Activated CD4-positive, alpha-beta T cell treated with anti-CD3 and anti-CD28 coated beads, Interleukin-2, amount 50 U/mL, for 4 hours (primary cell): ENCODE results near the gene B4GALT3.
"Not testable (repeated sequence)": the region's sequence is repeated elsewhere in the genome, so short reads cannot be mapped to it uniquely, and the experiment has no call there.

ENCODE experiments used
- DNase-seq, 2 experiments: peaks; one replicate each; pipeline ENCODE4 v3.0.0-alpha.2; 2020

The B4GALT3 gene

DNA sequence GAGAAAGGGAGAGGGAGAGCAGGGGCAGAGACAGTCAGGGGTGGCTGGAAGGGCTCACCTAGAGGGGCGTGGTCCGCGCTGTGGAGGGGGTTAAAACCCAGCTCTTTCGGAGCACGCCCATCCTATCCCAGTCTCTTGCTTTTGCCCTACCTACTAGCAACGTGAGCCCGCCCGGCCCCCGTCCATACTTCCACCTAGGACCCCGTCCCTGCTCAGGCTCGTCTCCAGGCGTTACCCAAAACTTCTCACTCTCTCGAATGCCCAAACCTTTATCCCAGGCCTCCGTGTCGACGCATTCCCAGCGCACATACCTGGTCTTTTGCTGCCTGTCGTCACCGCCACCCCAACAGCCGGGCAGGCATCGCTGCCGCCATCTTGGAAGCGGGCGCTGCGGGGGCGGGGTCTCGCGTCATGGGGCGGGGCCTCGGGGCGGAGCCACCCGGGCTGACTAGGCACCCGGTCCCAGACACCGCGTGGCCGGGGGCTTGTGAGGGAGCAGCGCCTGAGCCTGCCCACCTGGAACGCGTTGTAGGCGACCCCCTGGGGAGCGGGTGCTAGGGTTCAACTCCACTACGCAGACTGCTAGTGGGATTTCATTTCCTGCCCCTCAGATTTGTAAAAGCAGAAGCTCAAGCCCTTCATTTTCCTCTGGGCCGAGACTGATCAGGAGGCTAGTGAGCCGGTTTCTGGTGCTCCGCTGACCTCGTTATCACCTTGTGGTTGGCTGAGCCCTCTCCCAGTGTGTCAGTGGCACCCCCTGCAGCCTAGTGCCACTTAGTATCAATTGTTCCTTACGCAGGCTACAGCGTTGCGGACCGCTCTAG is at the start of gene B4GALT3:
TSS of gene B4GALT3 (minus strand) at position 396 of the 824 bp plus-strand sequence. CDS start 1,447 bp downstream, outside the sequence.
- DNase-seq, result peak; percentile 95 to 97

DNA sequence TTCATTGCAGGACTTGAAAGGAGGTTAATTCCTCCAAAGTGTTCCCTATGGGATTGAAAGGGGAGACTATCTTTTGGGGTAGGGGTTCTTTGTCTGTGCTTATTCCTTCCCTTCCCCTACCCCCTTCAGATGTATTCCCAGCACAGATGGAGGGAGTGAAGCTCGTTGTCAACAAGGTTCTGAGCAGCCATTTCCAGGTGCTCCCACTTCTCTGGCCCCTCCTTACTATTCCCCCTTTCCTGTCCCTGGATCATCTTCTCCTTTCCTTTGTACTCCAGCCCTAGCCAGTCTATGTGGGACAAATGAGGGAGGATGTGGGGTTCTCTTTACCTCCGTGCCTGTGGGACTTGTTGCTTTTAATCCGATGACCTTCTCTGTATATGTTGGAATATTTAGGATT is 49.5 kb upstream of the B4GALT3 start:
- DNase-seq, result no peak

GRCh38 chr1:161226320-161226711 is 49.0 kb upstream of the B4GALT3 start:
- no peak for DNase-seq

DNA sequence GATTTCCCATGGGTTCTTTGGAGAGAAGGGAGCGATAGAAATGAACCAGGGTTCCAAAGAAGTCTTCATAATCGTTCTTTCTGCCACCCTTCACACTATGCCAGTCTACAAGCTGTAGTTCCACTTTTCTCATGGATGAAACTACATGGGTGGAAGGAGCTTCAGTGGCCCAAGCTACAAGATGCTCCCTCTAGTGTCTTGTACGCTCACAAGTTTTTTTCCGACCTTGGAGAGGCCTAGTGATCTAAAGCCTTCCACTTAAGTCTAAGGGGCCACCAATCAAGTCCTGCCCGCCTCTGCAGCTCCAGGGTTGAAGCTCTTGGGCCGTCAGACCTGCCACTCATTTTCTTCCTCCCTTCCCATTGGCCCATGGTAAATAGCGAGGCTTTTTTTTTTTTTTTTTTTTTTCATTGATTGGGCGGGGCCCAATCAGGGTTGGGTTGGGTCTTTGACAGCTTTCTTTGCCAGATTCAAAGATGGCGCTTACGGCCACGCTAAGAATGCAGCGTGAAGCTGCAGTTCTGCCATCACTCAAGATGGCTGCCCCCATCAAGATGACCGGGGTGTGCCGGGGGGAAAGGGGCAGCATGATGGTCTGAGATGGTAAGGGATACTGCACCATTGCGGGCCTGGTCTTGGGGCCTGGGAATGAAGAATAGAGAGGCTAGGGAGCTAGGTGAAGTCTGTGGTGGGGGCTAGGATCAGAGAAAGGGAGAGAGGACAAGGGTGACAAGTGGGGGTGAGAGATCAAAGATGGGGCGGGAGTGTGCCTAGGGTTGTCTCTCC is 48.4 kb upstream of the B4GALT3 start, which contains the start of gene TOMM40L:
TSS of gene TOMM40L (plus strand) at position 527 of the 786 bp plus-strand sequence. CDS start 430 bp downstream, outside the sequence.
- peak; percentile 79 to 83 for DNase-seq

DNA sequence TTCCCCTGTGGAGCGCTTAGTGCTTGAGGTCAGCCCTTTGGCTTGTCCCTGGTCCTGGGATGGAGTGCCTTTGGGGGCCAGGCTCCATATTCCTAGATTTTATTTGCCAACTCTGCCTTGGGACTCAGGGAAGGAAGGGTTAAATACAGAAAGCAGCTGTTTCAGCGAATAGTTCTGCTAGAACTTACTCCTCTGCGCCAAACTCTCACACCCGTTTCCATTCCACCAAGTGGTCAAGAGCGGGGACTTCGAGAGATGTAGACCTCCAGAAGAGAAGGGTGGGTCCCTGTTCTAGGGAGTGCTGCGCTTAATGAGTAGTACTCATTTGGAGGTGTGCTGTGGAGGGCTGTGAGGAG is 47.8 kb upstream of the B4GALT3 start:
- DNase-seq, result no peak

DNA sequence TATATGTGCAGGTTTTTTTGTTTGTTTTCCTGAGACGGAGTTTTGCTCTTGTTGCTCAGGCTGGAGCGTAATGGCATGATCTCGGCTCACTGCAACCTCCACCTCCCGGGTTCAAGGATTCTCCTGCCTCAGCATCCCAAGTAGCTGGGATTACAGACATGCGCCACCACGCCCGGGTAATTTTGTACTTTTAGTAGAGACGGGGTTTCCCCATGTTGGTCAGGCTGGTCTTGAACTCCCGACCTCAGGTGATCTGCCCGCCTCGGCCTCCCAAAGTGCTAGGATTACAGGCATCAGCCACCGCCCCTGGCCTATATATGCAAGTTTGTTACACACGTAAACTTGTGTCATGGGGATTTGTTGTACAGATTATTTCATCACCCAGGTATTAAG is 47.4 kb upstream of the B4GALT3 start:
- not testable (repeated sequence) for DNase-seq

DNA sequence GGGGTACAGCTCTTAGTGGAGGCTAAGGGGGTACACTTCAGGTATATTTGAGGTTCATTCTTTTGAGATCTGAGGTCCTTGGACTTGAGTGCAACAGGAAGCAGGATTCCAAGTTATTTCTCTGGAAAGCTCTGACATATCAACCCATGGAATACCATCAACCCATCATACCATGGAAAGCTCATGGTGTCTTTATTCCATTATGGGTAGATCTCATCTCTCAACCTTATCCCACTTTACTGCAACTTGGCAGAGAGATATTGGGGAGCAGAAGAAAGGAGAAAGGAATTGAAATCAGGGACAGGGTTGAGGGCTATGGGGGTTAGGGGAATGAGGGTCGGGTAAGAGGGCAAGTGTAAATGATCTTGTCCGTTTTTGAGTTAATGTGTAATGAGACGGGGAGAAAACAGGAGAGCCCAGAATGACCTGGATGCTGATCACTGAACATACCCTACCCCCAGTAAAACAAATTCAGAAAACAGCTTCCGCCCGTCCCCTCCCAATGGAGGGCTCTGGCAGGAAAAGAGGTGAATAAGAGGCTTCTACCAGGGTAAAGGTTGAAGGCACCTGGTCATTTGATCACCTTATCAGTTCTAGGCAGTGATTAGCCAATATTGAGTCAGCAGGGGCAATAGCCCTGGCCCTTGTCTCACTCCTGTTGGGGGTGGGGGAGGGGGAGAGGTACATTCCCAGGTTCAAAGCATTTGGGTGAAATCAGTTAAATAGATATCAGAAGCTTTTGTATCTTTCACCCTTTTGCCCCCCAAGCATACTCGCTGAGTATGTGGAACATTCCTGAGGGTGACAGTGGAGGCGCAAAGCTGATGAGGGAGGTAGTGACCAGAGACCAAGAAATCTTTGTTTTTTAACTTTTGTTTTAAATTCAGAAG is 46.7 kb upstream of the B4GALT3 start:
- DNase-seq, result no peak

- no peak for DNase-seq
These were observed 45.1 kb upstream of the B4GALT3 start for GRCh38 chr1:161222175-161223019.

- no peak for DNase-seq
These were observed 42.7 kb upstream of the B4GALT3 start for GRCh38 chr1:161220002-161220401.

DNA sequence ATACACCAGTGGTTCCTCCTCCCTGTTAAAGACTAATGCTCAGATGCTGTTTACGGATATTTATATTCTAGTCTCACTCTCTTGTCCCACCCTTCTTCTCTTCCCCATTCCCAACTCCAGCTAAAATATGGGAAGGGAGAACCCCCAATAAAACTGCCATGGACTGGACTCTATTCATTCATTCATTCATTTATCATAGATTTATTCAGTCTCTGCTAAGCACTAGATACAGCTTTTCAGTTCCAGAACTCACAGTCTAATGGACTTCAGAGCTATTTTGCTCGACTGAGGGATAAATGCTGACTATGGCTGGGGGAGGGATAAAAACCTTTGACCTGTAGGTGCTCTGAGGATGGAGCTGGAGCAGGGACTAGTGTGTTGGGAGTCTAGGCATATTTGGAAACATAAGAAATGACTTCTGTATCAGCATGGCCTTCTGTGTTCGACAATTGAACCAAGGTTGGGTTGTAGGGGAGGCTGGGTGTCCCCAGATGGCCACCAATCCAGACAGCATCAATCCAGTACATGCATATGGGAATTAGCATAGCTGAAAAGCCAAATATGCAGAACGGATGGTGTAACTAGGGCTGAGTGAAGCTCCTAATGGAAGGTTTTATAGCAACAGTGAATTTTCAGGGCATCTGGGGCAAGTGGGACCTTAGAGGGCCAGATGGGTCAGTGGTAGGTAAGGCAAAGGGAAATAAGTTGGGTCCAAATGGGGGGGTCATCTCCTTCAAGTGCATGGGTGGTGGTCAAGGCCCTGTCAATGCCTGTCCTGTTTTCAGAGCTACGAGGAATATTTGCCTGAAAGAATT is 42.0 kb upstream of the B4GALT3 start:
- DNase-seq, result no peak

DNA sequence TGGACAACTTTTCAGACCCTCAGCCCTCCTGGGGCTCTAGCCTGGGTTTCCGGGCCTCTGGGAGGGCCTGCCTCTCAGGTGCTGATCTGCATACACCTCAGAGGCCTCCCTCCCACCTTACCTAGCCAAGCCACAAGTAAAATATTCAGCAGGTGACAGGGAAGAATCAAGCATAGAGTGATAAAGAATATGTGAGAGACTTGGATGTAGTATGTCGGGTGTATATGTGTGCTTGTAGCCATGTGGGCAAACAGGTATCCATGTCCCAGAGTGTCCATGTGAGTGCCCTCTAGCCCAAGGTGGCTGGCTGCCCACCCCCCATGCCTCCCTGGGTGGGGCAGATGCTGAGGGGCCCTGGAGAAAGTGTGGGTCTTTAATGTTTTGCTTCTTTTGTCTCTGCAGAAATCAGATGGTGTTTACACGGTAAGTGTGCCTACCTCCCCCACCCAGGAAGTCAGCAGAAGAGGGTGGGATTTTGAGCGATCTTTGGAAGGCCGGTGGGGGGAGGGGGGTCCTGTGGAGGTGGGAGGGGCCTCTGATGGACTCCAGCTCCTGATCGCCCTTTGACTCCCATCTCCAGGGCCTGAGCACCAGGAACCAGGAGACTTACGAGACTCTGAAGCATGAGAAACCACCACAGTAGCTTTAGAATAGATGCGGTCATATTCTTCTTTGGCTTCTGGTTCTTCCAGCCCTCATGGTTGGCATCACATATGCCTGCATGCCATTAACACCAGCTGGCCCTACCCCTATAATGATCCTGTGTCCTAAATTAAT is 41.2 kb upstream of the B4GALT3 start:
- DNase-seq, result no peak

DNA sequence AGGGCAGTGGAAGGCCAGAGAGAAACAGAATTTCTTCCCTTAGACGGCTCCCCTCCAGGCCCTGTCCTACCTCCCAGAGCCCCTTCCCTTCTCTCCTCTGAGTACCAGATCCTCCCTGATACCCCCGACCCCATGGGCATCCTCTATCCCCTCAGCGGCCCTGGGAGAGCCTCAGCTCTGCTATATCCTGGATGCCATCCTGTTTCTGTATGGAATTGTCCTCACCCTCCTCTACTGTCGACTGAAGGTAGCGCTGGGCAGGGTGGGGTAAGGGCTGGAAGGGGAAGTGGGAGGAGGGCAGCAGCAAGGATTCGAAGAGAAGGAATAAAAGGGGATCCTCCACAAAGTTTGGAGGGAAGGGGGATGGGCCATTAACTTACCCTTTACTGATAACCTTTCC is 40.5 kb upstream of the B4GALT3 start:
- DNase-seq, result no peak

DNA sequence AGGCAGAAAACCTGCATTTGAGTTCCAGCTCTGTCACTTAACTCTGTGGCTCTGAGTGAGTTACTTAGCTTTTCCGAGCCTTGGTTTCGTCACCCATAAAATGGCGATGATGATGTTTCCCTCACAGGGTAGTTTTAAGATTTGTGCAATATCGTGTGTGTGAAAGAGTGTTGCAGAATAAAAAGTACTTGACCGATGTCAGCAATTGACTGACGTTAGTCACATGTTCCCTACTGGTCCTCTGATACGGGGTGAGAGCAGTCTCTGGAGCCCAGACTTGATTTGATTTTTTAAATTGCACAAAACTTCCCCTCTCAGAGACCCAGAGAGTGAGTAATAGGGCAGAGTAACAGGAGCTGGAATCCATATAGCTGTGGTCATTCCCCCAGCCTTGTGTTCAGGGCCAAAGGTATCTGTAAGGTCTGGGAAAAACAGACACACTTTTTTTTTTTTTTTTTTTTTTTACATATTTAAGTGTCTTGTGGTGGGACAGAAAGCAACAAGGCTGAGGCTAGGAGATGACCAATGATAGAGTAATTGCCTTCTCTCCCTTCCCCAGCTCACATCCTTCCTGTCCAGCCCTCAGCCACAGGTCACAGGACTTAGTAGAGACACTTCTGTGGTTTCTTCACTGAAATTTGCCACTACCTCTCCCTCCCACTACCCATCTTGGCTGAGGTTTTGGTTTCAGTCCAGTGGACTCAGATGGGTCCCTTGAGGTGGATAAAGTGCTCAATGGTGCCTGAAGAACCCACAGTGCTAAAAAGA is 39.8 kb upstream of the B4GALT3 start:
- DNase-seq, result no peak

GRCh38 chr1:161215076-161215475 is 37.8 kb upstream of the B4GALT3 start, which contains the start of gene FCER1G:
Gene FCER1G, plus strand, starts transcription at chr1:161215295. Its CDS starts 27 bp downstream, at chr1:161215322.
- DNase-seq, result no peak

DNA sequence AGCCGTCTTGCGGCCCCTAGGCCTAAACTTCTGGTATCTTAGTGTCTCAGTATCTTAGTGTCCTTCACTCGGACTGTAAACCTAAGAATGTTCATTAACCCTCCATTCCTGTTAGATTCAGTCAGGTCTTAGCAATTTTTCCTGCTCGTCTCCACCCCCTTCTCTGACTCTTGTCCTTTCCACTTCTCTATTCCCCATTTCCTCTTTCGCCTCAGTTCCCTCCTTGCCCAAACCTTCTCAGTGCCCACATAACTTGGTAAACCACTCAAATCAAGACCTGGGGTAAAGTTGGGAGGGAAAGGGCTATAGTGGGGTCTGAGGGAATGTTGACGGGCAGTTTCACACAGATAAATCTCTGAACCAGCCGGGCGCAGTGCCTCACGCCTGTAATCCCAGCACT is 37.1 kb upstream of the B4GALT3 start:
- DNase-seq, result no peak

DNA sequence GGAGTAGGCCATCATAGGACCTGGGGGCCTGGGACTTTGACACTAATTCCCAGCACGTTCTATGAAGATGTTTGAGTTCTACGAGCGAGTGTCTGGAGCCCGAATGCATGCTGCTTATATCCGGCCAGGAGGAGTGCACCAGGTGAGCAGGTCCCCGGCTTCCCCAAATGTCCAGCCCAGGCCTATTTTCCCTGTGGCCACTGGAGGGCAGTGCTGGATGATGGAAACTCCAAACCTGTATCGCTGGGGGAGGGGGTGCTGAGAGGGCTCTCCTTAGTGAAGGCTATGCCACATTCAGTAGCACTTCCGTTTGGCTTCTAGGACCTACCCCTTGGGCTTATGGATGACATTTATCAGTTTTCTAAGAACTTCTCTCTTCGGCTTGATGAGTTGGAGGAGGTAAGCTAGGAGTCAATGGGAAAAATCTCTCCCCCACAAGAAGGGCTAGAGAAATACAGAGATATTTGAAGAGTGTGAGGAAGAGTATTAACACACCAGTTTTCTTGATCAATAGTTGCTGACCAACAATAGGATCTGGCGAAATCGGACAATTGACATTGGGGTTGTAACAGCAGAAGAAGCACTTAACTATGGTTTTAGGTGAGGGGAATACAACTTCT is 32.6 kb upstream of the B4GALT3 start:
- peak; percentile 64 to 65 for DNase-seq

DNA sequence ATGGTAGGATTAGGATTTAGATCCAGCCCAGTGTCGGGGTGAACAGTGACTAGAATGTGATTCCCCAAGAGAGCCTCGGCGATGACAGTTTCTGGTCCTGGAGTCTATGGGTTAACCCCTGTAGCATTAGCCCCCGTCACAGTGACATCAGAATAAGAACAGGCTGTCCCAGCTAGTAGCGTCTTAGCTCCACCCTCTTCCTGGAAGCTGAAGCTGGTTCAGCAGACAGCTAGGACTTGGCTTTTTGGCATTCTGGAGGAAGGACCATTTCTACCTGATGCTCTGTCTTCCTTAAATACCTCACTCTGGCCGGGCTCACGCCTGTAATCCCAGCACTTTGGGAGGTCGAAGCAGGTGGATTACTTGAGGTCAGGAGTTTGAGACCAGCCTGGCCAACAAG is 29.9 kb upstream of the B4GALT3 start:
- no peak for DNase-seq

DNA sequence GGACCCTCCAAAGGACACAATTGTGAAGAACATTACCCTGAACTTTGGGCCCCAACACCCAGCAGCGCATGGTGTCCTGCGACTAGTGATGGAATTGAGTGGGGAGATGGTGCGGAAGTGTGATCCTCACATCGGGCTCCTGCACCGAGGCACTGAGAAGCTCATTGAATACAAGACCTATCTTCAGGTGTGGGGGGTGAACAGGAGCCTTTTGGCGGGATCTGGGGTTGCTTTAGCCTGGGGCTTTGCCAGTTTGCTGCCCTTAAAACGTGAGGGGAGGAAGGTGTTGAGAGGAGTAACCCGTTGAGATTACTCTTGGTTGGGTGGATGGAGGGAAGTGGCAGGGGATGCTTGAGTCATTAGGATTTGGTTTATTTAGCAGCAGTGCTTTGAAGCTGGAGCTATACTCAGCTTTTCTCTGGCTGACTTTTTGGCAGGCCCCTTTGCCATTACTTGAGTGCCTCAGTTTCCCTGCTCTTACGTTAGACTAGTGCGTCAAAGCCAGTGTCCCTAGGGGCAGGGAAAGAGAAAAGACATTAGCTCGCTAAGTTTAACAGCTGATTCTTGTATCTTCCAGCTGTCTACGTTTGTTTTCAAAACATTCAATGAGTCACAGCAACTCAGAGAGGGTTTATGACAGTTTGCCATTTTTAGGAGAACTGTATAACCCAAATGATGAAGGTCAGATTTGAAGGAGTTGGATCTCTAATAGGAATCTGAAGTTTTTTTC is 29.3 kb upstream of the B4GALT3 start:
- no peak for DNase-seq
